SH-SY5Y (cell line): ENCODE data around the gene TBC1D32.

Experiments
- GATA2 ChIP-seq: IDR thresholded peaks from 2 replicates; pipeline ENCODE4 v1.6.1; 2011; ENCODE audit warnings: mild to moderate bottlenecking, low read depth, low read length
- GATA3 ChIP-seq: IDR thresholded peaks from 2 replicates; pipeline ENCODE4 v1.6.1; 2011; ENCODE audit warnings: low read depth, mild to moderate bottlenecking, low read length, moderate library complexity

DNA sequence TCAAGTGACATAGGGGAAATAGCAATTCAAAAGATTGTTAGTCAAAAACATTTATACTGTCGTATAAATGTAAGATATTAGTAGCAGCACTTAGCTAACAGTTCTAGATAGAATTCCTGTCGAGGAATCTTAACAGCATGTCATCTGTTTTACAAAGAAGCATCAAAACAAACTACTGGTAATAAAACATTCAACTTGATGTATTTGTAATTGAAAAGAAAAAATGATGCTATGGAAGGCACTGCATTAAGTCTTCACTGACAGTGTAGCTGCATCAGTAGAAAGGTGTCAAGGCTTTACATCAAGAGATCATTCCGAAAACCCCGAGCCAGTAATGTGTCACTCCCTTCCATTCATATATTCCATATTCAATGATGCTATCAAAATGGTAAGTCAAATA lies 223.5 kb downstream of the TBC1D32 start:
- no peak for TF ChIP-seq GATA3
- no peak for TF ChIP-seq GATA2
